Cardiac fibroblast (primary cell): ENCODE results near the gene CCDC30.
A peak's percentile ranks its signal among the peaks of the same experiment; 100 is the strongest.

Experiments
- DNase-seq, 2 donors: peaks; one replicate each; pipeline versions ENCODE4 v3.0.0 to v3.0.0-alpha.2; 2010; ENCODE audit warnings: low read depth in 2 of 2
- H3K4me3 ChIP-seq, 2 donors: replicated peaks in 1 of 2; 1 replicate in 1 of 2; 2 replicates in 1 of 2; pipeline ENCODE4 v1.5.1; 2011; ENCODE audit warnings: low read depth in 2 of 2, low read length in 2 of 2, mild to moderate bottlenecking in 2 of 2, moderate library complexity in 1 of 2
- TF ChIP-seq, protein P1 (sequence below): IDR thresholded peaks from one replicate; pipeline ENCODE4 v1.5.1; 2011; ENCODE audit warnings: low read depth, mild to moderate bottlenecking, low read length, inconsistent platforms

CCDC30 gene

GRCh38 chr1:42682739-42683531, 219.8 kb downstream of the CCDC30 start:
- DNase-seq, result peak; percentile 56 to 79
- TF ChIP-seq, protein P1, sequence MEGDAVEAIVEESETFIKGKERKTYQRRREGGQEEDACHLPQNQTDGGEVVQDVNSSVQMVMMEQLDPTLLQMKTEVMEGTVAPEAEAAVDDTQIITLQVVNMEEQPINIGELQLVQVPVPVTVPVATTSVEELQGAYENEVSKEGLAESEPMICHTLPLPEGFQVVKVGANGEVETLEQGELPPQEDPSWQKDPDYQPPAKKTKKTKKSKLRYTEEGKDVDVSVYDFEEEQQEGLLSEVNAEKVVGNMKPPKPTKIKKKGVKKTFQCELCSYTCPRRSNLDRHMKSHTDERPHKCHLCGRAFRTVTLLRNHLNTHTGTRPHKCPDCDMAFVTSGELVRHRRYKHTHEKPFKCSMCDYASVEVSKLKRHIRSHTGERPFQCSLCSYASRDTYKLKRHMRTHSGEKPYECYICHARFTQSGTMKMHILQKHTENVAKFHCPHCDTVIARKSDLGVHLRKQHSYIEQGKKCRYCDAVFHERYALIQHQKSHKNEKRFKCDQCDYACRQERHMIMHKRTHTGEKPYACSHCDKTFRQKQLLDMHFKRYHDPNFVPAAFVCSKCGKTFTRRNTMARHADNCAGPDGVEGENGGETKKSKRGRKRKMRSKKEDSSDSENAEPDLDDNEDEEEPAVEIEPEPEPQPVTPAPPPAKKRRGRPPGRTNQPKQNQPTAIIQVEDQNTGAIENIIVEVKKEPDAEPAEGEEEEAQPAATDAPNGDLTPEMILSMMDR, result no peak
- peak overlapping the region; percentile 72 to 78 for H3K4me3 ChIP-seq

DNA sequence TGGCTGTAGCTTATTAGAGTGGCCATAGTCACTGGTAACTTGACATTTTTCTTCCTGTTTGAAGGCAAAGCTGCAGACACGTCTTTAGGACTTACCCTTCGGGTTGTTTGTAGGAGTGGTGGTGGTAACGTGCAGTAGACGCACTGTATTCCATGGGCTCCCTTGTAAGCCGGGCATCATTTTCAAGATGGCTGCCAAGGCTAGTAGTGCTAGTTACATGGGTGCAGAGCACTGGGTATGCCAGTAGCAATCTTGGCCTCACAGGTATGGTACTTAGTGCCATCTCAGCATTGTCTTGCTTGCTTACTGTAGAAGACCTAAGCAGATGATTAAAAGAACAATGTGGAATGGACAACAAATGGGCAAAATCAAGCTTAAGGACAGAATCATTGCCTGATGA, 221.1 kb downstream of the CCDC30 start:
- H3K4me3 ChIP-seq, result peak overlapping the region; percentile 58 to 78
- DNase-seq, result peak; percentile 18 to 22

GRCh38 chr1:42686418-42686817, 223.3 kb downstream of the CCDC30 start:
- H3K4me3 ChIP-seq, result no peak overlapping the region
- no peak for DNase-seq

More for the DNA sequence above, 221.1 kb downstream of the CCDC30 start:
- TF ChIP-seq, protein P1, result no peak

DNA sequence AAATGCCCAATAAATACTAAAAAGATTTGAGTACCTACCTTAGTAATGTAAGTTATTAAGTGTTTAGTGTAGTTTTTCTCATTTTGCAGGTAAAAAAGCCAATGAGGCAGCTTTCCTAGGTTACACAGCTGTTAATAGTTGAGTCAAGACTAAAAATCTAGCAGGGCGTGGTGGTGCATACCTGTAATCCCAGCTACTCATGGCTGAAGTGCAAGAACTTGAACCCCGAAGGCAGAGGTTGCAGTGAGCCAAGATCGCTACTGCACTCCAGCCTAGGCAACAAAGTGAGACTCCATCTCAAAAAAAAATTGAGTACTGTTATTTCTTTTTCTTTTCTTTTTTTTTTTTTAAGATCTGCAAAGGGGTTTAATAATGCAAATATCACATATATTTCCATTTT, 226.8 kb downstream of the CCDC30 start:
- TF ChIP-seq, protein P1, result no peak
- H3K4me3 ChIP-seq, result no peak overlapping the region
- no peak for DNase-seq

More at GRCh38 chr1:42686418-42686817, 223.3 kb downstream of the CCDC30 start:
- TF ChIP-seq, protein P1, result no peak

DNA sequence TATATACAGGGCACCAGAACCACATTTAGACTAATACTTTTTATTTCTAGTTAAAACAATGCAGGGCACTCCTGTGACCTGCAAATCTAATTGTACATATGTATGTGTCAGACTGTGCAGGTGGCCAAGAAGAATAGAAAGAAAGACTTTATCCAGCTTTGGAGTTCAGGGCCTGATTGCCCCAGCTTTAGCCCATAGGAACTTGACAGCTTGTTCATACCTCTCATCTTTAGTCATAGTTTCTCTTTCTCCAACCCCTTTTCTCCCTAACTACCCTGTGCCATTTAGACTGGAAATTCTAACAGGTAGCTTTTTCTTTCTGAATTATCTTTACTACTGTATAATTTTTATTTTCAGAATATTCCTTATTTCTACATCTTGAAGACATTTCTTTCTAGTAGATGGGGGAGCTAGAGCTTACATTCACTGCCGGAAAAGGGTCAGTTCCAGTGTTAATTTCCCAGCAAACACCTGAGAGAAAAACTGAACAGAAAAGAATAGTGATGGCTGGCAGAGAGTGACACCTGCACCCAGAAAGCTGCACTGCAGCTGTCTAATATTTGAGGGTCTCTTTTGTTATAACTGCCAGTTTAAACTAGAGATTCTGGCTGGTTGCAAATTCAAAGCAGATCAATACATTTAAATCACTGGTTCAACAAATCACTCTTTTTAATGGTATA, 227.5 kb downstream of the CCDC30 start:
- no peak overlapping the region for H3K4me3 ChIP-seq
- TF ChIP-seq, protein P1, result no peak
- peak in 1 of 2 donors; percentile 37 for DNase-seq

- TF ChIP-seq, protein P1, result no peak
- H3K4me3 ChIP-seq, result no peak overlapping the region
- DNase-seq, result no peak
Observed at GRCh38 chr1:42691157-42691498, 228.0 kb downstream of the CCDC30 start.
